Measurements from ENCODE around the gene LCTL.

DNA sequence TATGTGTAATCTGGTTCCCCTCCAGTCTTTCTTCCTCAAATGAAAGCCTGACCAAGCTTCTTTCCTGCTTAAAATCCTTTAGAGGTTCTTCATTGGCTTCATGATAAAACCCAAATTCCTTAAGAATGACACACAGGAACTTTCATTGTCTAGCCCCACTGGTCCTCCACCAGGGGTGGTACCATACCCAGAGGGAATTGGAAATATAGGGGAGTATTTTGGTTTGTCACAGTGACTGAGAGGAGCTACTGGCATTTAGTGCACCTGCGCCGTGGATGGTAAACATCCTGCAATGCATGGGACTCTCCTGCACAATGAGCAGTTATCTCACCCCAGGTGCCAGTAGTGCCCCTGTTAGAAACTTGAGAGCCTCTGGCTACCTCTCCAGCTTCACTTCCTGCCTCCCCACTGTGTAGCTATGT lies 49.9 kb downstream of the LCTL start:
- TF ChIP-seq POLR2A (IDR thresholded peaks at IDR 0.05) (no peak), CTCF (IDR thresholded peaks at IDR 0.05) (no peak)

Data from lower leg skin (tissue), 3 donors.